RWPE2 (cell line): Measurements from ENCODE around the gene CFAP97.

Experiments
- ATAC-seq: fragments of 200-7000 bp; cut with Tn5 transposase; 3 replicates; pipeline ENCODE4 v1.9.1; 2021; ENCODE audit warnings: low read depth
- DNase-seq: peaks from one replicate; pipeline ENCODE4 v3.0.0-alpha.2; 2020; ENCODE audit warnings: low spot score
- H3K27ac ChIP-seq: fragments of 450-650 bp; 2 replicates; pipeline ENCODE4 v1.5.1; 2017; ENCODE audit warnings: mild to moderate bottlenecking; ENCODE audit not compliant: poor library complexity, severe bottlenecking
- H3K27me3 ChIP-seq: fragments of 250-450 bp; sonication (Bioruptor Pico); 2 replicates; pipeline ENCODE4 v1.5.1; 2021; ENCODE audit warnings: mild to moderate bottlenecking, moderate library complexity; ENCODE audit not compliant: insufficient read depth, poor library complexity, severe bottlenecking
- H3K36me3 ChIP-seq: fragments of 250-450 bp; sonication (Bioruptor Pico); 2 replicates; pipeline ENCODE4 v1.5.1; 2020; ENCODE audit warnings: low read depth, mild to moderate bottlenecking, moderate library complexity
- H3K4me1 ChIP-seq: fragments of 250-450 bp; sonication (Bioruptor Pico); 2 replicates; pipeline ENCODE4 v1.5.1; 2021; ENCODE audit warnings: mild to moderate bottlenecking, moderate library complexity; ENCODE audit not compliant: insufficient read depth, poor library complexity, severe bottlenecking
- H3K4me3 ChIP-seq: fragments of 250-450 bp; sonication (Bioruptor Pico); 2 replicates; pipeline ENCODE4 v1.5.1; 2021; ENCODE audit warnings: mild to moderate bottlenecking, moderate library complexity; ENCODE audit not compliant: severe bottlenecking
- H3K9me3 ChIP-seq: fragments of 250-450 bp; sonication (Bioruptor Pico); 2 replicates; pipeline ENCODE4 v1.5.1; 2021; ENCODE audit warnings: mild to moderate bottlenecking, moderate library complexity; ENCODE audit not compliant: severe bottlenecking
- CTCF ChIP-seq: fragments of 450-650 bp; IDR thresholded peaks from one replicate; pipeline ENCODE4 v1.5.1; 2017; ENCODE audit warnings: mild to moderate bottlenecking, moderate library complexity; ENCODE audit not compliant: poor library complexity, severe bottlenecking

CFAP97 gene

GRCh38 chr4:185134307-185134869 is 69.4 kb downstream of the CFAP97 start:
- ATAC-seq (peak; percentile 62), DNase-seq (no peak)
- no peaks in the 10 kb centered on the region for H3K27me3 ChIP-seq
- TF ChIP-seq CTCF: peak; percentile 88
- no peaks in the 10 kb centered on the region for H3K4me1 ChIP-seq
- H3K27ac ChIP-seq: no peak overlapping the region
- H3K36me3 ChIP-seq: no peaks in the 10 kb centered on the region
- no peaks in the 10 kb centered on the region for H3K9me3 ChIP-seq
- H3K4me3 ChIP-seq: no peak overlapping the region

- Histone ChIP-seq H3K4me3 (peak overlapping the region; percentile 40), H3K9me3 (no peaks in the 10 kb centered on the region), H3K4me1 (no peaks in the 10 kb centered on the region), H3K27ac (no peak overlapping the region), H3K27me3 (no peaks in the 10 kb centered on the region), H3K36me3 (no peaks in the 10 kb centered on the region)
- ATAC-seq (peak; percentile 81), DNase-seq (no peak)
- TF ChIP-seq CTCF: no peak
Measured at GRCh38 chr4:185128272-185129119, 75.3 kb downstream of the CFAP97 start.

- H3K27me3 ChIP-seq: no peaks in the 10 kb centered on the region
- no peak for TF ChIP-seq CTCF
- DNase-seq (no peak), ATAC-seq (peak; percentile 22; the same call in 1 of the 3 replicates)
- H3K36me3 ChIP-seq: no peaks in the 10 kb centered on the region
- H3K4me1 ChIP-seq: no peaks in the 10 kb centered on the region
- H3K4me3 ChIP-seq: peak overlapping the region; percentile 40
- no peak overlapping the region for H3K27ac ChIP-seq
- no peaks in the 10 kb centered on the region for H3K9me3 ChIP-seq
Measured at GRCh38 chr4:185127021-185127925, 76.5 kb downstream of the CFAP97 start.

- TF ChIP-seq CTCF: no peak
- Histone ChIP-seq H3K36me3 (no peaks in the 10 kb centered on the region), H3K4me3 (no peak overlapping the region), H3K4me1 (no peaks in the 10 kb centered on the region), H3K9me3 (no peaks in the 10 kb centered on the region), H3K27ac (no peak overlapping the region), H3K27me3 (no peaks in the 10 kb centered on the region)
- ATAC-seq (no peak), DNase-seq (no peak)
Measured at GRCh38 chr4:185124006-185124405, 79.8 kb downstream of the CFAP97 start.
